Activated CD4-positive, alpha-beta T cell treated with anti-CD3 and anti-CD28 coated beads for 4 hours (primary cell): ENCODE results near the gene SLC22A17.

ENCODE experiments used
- DNase-seq, 2 donors: peaks; one replicate each; pipeline ENCODE4 v3.0.0-alpha.2; 2020

SLC22A17 gene

DNA sequence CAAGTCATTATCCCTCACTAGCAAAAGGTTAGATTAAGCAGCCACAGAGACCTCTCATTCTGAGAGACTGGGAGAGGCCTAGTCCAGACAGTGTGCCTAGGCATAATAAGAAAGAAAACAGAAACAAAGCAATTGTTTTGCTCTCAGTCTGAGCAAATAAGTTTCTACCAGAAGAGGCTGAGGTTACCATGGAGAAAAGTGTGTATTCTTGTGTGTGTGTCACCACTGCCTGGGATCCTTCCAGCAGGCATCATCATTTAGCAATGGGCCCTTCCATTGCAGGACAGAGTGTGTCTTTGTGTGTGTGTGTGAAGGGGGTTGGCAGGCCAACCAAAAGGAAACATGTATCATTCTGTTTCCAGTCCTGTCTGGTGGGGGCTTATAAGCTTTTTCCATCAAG is 8.6 kb upstream of the SLC22A17 start:
- no peak for DNase-seq

- no peak for DNase-seq
Observed at GRCh38 chr14:23360496-23360895, 7.8 kb upstream of the SLC22A17 start.

DNA sequence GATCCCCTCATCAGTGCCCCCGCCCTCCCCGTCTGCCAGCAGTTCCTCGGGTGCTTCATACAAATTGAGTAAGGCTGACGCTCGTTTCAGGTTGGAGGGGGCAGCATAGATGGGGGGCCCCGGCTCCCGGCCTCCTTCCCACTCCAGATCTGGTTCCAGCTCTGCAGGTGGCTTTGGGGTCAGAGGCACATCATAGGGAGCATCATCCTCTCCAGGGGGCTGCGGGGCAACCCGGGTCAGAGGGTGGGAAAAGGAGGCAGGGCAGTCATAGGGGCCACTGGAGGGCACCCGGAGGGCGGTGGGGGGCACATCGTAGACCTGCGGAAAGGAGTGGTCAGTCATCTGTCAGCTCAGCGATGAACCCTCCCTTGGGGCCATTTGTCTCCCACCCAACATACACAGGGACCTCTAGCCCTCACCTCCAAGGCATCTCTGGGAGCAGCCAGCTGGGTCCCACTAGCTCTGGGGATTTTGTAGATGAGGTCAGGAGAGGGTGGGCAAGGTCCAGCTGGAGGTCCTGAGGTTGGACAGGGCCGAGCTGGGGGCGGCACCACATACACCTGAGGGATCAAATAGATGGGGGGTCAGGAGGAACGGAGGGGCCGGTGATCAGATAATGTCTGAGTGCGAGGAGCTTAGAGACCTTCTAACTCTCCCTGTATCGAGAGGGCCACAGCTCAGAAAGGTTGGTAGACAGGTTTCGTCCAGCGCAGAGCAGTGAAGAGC is 7.2 kb upstream of the SLC22A17 start:
- DNase-seq = no peak

GRCh38 chr14:23359167-23359626 is 6.5 kb upstream of the SLC22A17 start:
- no peak for DNase-seq

DNA sequence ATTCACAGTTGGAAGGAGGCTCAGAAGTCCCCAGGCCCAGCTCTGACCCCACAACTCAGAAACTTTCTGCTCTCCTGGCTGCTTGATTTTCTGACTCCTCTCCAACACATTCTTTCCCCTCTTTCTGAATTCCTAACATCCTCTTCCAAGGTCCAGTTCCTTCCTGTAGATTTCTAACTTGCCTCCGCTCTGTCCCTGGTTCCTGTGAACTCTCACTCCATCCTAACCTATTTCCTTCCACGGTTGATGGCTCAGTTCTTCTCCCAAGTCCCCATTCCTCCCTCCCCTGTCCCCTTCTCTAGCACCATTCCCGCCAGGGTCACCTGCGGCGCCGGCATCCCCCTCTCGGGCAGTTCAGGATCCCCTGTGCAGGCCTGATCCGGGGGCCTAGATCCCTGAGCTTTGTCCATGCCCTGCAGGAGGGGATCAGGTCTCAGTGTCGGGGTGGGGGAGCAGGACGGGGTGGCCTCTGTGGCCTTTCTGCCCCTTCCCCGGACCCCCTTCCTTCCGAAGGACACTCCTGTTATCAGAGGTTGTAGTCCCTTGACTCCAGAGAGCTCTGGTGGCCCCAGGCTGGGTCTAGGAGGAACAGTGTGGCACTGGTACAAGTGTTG is 6.0 kb upstream of the SLC22A17 start:
- DNase-seq = no peak

DNA sequence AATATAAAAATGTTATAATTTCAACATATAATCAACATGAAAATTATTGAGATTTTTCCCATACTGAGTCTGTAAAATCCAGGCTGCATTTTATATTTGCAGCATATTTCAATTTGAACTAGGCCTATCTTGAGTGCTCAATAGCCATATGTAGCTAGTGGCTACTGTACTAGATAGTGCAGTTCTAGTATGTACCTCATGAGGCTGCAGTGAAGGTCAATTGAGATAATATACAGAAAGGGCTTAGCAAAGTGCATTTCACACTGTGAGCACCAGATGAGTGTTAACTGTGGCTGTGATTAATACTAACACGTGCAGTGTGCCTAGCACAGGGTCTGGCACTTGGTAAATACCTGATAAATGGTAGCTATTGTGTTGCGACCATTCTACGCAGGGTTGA is 5.4 kb upstream of the SLC22A17 start:
- DNase-seq = no peak

GRCh38 chr14:23357261-23357660 is 4.6 kb upstream of the SLC22A17 start:
- DNase-seq = no peak

GRCh38 chr14:23356662-23357061 is 4.0 kb upstream of the SLC22A17 start:
- no peak for DNase-seq

DNA sequence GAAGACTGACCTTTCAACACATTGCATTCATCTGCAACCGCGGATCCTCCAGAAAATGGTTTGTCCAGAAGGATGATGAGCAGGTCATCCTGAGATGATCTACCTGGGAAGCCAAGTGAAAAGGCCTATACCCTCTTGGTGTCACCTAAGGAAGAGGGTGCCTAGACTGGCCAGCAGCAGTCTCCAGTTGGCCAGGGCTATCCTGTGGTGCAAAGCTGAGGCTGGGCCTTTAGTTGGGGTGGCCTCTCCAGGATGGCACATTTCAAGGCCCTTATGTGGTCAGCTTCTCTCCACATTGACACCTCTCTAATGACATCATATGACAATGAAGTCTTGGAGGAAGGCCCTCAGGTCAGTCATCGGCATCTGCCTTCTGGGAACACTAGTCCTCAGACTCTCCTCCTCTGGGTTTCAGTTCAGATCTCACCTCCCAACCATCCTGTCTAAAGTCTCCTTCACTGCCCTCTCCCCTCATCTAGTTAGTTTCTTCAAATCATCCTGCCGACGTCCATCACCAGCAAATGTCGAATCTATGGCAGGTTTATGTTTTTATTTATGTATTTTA is 3.3 kb upstream of the SLC22A17 start:
- DNase-seq = no peak

GRCh38 chr14:23354990-23355389 is 2.3 kb upstream of the SLC22A17 start:
- DNase-seq = no peak

DNA sequence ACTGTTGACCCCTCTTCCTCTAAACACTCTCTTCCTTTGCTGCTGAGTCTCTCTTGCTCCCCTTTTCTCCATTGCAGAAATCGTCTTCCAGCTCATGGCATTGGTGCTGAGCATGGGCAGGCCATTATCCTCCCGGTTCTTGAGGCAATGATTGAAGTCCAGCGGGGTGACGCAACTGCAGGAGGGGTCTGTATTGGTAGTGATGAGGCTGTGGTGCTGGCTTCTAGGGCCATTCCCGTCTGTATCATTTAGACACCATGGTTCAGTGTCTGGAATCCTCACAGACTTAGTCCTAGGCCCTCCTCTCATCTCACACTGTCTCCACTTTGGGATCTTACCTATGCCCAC is 720 bp upstream of the SLC22A17 start:
- no peak for DNase-seq

DNA sequence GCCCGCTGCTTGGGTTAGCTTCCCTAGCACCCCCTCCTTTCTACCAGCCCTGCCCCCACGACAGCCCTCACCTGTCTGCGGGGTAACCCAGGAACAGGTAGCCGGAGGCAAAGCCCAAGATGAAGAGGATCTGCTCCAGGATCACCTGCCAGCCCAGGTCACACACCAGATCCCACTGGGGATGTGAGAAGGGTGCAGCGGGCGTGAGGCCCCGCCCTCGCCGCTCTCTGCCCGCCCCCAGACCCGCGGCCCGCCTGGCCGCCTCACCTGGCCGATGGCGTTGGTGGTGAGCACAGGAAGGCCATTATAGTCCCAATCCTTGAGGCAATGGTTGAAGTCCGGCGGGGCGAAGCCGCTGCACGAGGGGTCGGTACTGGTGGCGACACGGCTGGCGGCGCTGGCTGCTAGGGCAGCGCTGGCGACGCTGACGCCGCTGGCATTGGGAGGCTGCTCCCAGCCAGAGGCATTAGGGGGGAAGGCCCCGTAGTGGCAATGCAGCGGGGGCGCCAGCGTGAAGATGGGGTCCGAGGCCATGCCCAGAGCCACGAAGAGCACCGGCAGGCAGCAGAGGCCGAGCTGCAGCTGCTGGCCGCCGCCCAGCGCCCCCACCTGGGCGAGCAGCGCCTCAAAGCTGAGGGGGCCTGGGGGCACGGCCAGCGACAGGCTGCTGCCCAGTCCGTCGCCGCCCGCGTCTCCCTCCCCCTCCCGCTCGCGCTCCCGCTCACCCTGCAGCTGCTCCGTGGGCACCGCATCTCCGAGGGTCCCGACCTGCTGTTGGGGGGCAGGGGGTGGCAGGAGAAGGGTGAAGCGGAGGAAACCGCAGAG is 794 bp downstream of the SLC22A17 start:
- DNase-seq = no peak

- no peak for DNase-seq
Observed at GRCh38 chr14:23349156-23349845, 3.4 kb downstream of the SLC22A17 start.

- DNase-seq = no peak
Observed at GRCh38 chr14:23348297-23348655, 4.4 kb downstream of the SLC22A17 start.

DNA sequence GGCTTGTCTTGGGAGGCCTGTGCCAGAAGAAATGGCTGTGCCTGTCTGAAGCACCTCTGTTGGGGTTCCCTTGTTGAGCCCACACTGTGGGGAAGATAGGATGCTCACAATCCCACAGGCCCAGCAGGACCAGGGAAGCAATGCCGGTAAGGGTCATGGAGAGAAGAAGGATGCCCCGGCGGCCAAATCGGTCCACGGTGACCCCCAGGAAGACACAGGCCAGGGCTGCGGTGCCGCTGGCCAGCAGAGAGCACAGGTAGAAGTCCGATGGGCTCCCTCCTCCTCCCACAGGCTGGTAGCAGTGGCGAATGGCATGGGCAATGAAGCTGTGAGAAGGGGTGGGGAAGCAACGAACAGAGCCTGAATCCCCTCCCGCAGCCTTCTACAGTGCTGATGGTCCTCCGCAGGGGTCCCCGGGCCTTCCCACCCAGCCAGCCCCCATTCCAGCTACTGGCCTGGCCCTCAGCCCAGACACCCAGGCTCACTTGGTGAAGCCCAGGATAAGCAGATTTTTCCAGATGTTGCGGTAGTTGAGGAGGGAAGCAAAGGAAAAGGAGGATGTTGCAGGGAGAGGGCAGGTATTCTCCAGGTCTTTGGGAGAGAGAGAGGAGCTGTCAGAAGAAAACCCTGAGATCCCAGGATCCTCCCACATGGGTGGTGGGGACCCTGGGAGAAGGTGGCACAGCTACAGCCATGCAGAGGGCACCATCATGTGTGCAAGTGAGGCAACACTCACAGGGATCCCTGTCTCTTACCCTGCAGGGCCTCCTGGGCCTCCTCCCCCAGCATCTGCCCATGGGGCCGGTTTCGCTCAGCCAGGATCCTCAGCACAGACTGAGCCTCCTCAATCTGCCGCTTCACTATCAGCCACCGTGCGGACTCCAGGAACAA is 5.0 kb downstream of the SLC22A17 start:
- no peak for DNase-seq

DNA sequence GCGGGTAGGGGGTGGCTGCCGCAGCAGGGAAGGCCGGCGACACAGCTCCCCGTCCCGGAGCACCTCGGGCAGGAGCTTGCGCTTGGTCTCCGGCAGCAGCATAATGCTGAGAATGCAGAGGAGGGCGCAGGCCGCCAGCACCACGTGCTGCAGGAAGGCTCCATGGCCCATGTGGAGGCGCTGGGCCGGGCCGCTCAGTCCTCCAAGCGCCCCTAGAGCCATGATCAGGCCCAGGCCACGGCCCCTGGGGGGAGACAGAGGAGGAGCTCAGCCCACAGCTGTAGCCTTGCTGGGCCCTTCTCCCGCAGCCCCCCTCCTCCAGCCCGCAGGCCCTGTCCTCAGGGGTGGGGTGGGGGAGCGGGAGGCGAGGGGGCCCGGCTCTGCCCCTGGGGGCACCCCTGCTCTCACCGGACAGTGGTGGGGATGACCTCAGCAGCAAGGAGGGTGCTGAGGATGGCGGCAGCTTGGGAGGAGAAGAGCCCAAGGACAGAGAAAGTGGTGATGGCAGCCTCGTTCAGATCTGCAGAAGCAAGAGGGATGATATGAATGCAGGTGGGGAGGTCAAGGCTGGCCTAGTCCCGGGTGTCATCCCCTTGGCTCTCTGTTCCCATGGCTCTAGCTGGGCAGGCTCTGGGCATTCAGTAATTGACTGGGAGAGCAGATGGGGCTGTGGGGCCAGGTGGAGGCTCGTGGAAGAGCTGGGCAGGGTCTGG is 5.8 kb downstream of the SLC22A17 start:
- no peak for DNase-seq

- no peak for DNase-seq
Observed at GRCh38 chr14:23345987-23346692, 6.5 kb downstream of the SLC22A17 start.

DNA sequence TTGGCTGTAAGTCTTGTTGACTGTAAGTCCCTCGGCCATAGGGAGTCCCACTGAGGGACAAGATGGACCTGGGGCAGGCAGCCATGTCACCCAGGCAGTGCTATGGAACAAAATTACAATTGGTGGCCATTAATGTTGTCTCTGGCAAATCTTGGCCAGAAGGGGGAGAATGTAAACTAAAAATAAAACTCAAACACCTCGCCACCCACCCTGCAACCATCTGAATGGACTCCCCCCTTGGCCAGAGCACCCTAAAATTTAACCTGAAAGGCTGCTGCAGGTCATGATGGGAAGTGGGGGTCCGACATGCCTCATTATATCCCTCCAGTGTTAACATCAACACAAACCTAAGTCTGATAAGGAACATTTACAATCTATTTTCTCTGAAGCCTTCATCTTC is 8.2 kb downstream of the SLC22A17 start:
- DNase-seq = no peak

DNA sequence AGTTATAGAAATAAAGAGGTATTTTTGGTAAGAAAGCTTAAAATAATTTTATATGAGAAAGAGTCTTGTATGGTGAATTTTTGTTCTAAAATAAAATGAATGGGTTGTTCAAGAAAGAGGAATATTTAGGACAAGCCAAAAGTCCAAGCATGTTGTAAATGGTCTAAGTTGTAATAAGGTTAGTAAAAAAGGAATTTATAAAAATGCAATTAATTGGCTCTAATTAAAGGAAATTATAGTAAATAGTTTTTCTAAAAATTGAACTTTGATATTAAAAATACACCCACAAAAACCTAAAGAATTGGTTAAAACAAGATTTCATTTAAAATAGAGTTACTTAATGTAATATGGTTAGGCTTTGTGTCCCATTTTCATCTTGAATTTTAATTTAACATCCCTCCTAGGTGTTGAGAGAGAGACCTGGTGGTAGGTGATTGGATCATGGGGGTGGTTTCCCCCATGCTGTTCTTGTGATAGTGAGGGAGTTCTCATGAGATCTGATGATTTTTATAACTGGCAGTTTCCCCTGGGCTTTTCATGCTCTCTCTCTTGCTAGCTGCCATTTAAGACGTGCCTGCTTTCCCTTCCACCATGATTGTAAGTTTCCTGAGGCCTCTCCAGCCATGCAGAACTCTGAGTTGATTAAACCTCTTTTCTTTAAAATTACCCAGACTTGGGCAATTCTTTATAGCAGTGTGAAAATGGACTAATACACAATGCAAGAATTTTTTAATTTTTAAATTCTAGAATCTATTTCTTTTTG is 13.0 kb downstream of the SLC22A17 start:
- no peak for DNase-seq

GRCh38 chr14:23335623-23336022 is 17.1 kb downstream of the SLC22A17 start:
- DNase-seq = no peak
